HG03342 (cell line): ENCODE data around the gene S100A8.
"Not testable (repeated sequence)": the region's sequence is repeated elsewhere in the genome, so short reads cannot be mapped to it uniquely, and the experiment has no call there.

Experiments used
- ATAC-seq: cut with Tn5 transposase; IDR thresholded peaks from one replicate; pipeline ENCODE4 v1.9.1; 2021; ENCODE audit warnings: mild to moderate bottlenecking, moderate library complexity; ENCODE audit not compliant: unreplicated experiment

The S100A8 gene

DNA sequence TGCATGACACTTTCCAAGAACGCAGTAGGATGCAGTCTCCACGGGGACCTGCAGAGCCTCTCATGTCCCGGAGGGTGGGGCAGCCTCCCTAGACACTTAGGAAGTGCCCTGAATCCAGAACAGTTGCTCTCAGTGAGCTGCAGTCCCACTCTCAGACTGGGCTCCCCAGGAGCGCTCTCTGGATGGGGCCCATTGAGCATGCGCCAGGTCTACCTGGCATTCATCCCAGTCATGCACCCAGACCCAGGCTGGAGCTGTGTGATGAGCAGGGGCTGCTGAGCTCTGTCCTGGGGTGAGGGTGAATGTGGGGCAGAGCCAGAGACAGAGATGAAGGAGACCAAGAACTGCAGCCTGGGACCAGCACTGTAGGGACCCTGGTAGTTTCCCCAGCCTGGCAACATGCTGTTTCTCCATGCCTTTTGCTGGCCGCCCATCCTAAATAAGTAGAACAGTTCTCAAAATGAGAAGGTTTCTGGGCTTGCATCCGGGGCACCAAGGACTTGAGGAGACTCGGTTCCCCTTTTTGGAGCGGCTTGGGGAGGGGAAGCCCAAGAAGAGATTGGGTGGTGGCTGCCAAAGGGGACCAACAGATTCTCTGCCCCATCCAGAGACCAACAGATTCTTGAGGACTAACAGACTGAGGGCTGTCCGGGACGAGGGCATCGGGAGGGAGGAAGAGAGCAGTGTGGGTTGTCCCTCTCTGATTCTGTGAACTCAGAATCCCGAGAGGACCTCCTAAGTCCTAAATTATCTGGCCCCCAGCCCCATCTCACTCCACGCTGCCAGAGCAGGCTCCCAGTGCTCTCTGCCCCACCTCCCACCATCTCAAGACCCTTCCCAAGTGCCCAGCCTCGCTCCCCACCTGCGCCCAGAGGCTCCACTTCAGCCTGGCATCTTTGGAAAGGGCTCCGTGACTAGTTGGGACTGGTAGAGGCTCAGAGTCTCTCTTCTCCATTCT, 41.2 kb downstream of the S100A8 start:
- no peak for ATAC-seq

DNA sequence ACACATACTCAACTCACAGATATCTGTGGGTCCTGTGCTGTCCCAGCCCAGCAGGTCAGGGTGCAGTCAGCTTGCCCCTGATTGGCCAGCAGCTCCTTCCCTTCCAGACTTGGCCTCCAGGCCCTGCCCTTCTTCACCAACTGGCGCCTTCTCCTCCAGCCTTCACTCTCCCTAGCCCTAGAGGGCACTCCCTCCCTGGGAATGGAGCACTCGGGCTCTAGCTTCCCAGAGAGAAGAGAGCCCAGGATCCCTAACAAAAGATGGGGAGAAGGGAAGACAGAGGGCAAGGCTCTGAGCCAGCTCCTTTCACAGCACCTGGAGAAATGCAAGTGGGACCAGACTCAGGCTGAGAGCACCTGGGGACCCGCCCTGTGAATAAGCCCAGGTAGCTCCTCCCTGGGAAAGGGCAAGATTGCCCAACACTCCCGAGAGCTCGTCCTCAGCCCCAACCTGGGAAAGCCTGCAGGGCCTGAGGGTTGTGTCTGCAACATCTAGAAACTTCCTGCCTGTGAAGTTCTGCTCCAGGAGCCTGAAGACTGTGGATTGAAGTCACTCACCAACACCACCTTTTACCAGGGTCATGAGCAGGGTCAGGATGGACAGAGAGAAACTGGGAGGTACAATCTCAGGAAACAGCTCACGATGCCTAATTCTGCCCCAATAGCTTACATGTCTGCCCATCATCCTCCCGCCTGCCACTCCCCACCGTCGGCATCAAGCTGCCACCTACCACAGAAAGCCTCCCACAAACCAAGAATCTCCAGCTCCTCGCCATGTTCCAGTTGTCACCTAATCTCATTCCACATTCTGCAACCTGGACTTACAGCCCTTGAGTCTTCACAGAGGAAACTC, 42.1 kb downstream of the S100A8 start, which contains the start of gene PGLYRP4:
TSS of gene PGLYRP4 (minus strand) at position 331 of the 852 bp plus-strand sequence. CDS start 909 bp downstream, outside the sequence.
- no peak for ATAC-seq

DNA sequence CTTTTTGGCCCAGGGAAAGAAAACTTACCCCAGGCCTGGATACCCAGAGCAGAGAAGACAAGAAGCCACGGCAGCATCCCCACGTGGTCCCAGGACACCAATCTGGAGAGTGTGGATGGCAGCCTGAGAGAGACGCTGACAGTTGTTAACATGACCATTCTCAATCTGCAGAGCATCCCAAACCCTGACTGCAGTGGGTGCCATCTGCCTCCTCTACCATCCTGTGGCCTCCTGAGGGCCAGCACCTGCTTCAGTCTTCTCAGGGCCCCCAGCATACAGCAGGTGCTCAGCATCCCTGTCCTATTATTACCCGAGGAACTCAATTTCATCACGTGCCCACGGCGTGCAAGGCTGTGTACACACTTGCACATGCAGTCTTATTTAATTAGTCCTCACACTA, 43.0 kb downstream of the S100A8 start:
- no peak for ATAC-seq

DNA sequence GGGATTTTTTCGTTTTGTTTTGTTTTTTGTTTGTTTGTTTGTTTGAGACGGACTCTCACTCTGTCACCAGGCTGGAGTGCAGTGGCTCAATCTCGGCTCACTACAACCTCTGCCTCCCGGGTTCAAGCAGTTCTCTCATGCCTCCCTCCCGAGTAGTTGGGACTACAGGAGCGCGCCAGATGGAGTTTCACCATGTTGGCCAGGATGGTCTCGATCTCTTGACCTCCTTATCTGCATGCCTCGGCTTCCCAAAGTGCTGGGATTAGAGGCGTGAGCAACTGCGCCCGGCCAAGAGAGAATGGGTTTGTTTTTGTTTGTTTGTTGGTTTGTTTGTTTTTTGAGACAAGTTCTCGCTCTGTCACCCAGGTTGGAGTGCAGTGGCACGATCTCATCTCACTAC, 43.8 kb downstream of the S100A8 start:
- not testable (repeated sequence) for ATAC-seq

DNA sequence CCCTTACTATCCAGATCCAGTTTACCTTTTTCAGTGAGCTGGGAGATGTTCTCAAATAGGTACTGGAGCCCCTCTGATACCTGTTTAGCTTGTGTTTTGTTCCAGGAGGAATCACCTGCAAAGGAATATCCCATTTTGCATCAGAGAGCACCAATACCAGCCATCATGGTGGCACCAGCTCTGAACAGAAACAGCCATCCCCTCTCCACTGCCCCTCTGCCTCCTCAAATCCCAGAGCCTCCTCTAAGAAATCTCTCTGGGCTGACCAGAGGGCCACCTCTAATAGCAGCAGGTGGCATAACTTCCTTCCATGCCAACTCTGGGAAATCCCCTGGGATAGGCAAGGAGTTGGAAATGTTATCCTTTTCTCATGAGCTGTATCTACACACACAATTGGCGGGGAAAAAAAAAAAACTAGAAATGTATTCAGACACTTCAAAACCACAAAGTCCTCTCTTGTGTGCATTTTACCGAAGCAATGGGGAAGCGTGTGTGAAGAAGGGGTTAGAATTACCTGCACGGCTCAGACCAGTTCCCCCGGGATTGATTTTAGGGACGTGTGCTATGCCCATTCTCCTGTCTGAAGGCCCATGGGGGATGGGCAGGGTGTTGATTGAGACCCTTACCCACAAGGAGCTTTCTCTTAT, 44.7 kb downstream of the S100A8 start:
- ATAC-seq: no peak

DNA sequence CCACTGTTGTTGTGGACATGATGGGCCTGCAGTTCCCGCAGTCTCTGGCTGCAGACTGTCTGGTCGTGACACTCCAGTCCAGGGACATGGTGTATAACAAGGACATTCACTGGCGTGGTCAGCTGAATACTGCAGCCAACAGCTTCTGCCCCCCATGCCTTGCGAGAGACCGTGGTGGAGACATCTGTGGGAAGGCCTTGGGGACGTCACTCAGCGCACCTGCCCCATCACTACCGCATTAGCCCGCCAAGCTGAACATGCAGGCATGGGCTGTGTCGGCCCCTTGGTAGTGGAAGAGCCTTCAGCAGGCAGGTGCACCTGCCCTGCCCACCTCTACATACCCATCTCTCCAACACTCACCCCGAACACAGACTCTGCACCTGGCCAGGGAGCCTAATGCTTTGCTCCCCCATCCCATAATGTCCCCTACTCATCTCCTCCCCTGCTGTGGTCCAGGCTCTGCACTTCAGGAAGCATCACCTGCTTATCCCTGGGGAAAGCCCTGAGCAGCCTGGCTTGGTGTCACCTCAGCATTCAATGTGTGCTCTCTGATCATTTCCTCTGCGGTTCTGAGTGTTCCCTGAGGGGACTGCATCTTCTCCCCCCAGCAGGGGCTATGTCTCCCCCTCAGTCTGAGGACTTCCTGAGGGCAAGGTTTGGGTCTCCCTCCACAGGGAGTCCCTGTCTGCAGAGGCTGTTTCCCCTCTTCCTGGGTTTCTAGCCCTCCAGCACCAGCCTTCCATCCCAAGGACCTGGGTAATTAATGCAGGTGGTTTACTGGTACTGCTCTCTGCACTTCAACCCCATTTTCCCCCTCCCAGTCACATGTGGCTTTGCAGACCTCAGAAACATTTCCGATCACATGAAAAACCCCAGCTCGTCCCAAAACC, 45.4 kb downstream of the S100A8 start:
- no peak for ATAC-seq

DNA sequence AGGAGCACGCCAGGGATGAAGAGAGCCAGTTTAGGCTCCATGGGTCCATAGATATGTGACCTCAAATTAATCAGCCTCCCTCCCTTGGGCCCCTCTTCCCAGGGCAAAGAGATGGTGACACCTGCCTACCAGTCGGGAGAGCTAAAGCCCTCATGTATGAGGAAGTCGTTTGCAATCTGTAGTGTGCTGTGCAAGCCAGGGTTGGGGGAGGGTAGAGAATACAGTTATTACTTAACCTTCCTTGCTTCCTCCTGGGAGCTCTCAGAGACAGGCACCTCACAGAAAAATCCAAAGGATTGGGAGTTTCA, 46.2 kb downstream of the S100A8 start:
- no peak for ATAC-seq

DNA sequence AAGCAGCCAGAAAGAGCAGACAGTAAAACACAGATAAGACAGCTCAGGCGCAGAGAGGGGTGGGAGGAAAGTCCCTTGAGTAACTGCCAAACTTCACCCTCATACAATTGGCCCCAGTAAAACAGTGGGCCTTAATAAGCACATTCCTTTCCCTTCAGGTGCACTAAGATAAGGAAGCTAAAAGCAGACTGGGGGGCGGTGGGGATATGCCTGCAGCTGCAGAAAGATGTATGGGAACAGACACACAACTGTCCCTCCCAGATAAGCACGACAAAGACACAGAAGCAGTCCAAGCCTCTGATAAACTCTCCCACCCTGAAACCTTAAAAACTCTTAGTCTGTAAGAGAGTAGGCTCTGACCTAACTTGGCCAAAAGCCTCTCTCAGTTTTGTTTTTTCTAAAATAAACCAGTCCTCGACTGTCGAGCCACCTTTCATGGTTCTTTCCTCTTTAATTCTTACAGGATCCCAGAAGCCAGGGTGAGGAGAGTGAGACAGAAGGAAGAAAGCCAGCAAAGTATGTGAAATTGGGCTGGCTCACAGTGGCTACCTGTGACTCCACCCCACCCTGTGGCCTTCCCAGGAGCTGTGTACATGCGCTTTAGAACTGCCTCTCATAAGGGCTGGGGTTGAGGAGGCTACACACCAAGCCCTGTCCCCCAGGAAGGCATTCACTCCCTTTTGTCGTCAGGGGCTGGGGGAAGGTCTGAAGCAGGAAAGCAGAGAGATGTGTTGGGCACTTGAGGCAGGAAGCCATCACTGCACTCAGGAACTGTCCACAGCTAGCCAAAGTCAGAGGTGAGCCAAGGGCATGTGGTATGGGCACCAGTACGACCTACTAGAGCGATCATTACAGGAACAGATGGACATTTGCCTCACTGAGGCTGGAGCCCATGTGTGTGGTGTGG, 46.8 kb downstream of the S100A8 start:
- no peak for ATAC-seq

DNA sequence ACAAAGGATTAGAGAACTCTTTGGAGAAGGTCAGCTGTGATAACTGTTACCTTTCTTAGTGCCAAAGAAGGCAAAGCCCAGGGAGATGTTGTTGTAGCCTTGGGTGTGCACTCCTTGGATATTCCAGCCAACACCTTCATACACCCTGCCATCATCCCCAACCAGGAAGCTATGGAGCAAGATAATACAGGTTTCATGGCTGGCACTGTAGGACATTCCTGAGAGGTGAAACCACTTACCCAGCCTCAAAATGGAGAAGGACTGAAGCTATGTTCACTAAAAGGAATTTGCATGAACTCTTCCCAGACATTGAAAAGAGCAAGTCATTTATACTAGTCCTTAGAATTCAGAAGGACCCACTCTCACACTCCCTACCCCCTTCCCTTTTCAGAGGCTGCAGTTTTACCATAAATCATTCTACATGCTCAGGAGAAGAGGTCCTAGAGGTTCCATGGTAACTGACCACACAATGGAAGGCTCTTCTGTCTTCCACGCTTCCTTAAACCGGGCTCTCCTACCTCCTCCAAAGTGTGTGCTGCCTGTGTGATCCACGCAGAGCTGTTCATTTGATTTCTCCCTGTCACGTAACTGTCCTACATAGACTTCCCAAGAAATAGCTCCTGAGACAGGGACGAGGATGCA, 47.7 kb downstream of the S100A8 start:
- ATAC-seq: no peak

DNA sequence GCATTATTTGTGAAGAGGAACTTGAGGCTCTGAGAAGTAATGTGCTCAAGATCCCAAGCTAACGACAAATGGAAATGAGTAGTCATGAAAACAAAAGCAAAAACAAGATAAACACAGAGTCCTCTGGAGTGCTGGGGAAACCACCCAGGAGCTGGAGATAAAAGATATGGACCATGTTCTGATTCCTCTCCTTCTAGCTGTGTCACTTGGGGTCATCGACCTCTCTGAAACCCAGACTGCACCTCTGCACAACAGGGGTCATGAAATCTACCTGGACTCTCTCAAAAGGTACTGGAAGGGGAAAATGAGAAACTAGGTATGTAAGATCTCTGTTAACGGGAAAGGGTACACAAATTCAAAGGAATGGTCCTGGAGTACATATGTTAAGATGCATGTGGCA, 48.7 kb downstream of the S100A8 start:
- no peak for ATAC-seq

DNA sequence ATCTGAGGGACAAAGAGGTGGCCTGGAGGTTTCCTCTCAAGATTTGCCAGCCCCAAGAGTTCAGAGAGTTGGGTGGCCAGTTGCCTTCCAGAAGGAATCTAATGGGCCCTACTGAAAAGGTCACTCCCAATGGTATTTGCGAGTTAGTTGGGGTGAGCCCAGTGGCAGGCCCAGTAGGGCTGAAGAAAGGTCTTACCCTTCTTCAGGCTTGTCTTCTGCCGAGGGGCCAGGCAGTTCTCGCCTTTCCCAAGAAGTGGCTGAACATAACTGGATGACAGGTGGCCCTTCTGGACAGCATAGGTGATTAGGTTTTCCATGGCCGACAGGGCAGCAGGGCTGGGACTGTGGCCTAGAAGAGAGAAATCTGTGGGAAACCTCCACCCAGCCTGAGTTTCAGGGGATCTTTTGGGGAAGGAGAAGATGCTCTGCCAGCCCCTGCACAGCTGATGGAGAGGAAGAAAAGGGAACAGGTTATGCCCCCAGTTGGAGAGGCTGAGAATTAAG, 49.4 kb downstream of the S100A8 start:
- no peak for ATAC-seq

DNA sequence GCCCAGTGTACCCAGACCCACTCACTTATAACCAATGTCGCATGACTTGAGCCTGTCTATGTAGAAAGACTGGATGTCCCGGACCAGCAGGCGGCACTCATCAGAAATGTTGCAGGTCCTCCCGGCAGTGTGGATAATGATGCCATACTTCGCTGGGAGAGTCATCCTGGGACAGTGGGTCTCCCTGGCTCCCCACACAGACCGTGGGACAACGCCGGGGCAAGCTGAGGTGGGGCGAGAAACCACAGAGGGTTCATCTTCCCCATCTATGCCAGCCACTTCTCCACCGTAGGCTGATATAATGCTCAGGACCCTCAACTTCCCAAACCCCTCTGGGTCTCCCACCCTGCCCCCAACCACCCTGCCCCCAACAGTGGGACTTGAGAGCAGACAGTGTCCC, 50.5 kb downstream of the S100A8 start:
- no peak for ATAC-seq
